Right forelimb (tissue), 1 donor: Measurements from ENCODE around the gene VCAM1.
A peak's percentile ranks its signal among the peaks of the same experiment; 100 is the strongest.

Source experiments
- DNase-seq: peaks from one replicate; pipeline ENCODE4 v3.0.0-alpha.2; 2018

VCAM1 gene

DNA sequence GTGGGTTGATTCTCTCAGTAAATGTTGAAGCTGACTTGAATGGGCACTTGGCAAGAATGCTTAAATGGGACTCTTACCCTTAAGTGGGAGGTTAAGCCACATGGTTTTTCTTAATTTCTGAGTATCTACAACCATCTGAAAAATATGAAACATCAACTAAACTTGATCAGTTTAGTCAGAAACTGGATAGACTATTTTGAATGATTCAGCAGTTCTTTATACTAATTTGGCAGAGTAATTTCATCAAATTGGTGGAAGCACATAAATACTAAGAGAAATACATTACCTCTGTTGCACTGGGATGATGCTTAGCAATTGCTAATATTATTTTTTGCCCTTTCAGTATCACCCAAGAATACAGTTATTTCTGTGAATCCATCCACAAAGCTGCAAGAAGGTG lies 4.7 kb downstream of the VCAM1 start:
- no peak for DNase-seq

DNA sequence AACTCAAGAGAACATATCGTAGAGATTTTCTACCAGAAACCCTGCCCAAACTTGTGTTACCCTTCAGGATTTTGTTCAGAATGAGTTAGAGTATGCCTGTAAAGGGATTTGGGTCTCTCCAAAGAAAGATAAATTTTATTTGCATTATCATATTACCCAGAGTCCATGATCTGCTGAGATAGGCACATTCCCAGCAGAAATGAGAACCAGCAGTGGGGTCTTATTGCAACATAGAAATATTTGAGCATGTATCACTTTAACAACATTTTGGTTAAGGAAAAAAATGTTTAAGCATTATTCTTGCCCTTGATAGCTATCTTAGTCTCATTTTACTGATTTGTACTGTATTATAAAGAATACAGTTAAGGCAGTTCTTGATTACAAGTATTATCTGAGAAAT lies 10.6 kb downstream of the VCAM1 start:
- DNase-seq, result no peak

DNA sequence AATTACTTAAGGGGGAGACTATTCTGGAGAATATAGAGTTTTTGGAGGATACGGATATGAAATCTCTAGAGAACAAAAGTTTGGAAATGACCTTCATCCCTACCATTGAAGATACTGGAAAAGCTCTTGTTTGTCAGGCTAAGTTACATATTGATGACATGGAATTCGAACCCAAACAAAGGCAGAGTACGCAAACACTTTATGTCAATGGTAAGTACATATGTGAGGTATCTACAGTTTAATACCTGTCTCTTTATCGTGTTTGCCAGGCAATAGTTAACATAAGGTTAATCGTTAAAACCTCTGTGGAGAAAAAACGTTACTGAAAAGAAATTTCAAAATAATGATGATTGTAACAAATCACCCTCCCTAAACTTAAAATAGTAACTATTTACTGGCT lies 11.8 kb downstream of the VCAM1 start:
- no peak for DNase-seq

DNA sequence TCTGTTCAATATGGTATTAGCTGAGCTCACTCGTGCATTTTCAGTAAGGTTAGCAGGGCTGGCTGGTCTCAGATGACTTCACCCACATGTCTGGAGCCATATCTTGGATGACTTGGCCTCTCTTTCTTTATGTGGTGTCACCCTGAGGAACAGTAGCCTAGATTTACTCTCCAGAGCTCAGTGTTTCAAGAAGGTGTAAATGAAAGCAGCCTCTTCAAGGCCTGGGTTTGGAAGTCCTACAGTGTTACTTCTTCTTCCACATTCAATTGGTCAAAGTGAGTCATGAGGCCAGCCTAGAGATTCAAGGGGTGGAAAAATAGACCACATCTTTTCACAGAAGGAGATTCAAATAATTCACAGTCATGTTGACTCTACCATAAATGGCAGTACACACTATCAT lies 12.2 kb downstream of the VCAM1 start:
- no peak for DNase-seq

DNA sequence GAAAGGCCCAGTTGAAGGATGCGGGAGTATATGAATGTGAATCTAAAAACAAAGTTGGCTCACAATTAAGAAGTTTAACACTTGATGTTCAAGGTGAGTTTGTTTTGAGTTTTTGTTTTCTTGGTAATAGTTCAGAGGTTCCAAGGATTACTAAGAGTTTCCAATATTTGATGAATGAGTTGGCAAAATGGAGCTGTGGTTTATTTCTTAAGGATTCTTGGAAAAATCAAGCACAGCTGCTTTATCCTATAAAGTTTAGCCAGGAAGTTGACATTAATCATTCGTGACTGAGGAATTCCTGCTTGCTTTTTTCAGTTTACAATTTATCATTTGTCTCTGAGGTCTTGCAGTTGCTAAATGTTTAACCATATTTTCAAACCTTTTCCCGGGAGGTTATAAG lies 15.1 kb downstream of the VCAM1 start:
- DNase-seq, result no peak

DNA sequence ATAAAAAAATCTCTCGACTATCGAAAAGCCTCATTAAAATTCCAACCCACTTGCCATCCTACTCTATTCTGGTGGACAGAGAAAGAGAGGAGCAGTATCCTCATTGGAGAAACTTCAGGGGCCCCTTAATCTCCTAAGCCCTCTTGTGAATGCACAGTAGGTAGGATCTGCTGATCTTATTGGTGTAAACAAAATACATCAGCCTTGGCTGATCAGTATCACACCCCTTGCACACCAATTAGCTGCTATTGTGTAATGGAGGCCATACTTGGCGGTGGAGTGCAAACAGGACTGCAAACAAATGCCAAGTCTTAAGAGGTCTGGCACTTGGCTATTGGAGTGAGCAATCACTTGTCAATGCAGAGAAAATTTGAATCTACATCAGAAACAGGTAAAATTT lies 15.7 kb downstream of the VCAM1 start:
- DNase-seq, result no peak

DNA sequence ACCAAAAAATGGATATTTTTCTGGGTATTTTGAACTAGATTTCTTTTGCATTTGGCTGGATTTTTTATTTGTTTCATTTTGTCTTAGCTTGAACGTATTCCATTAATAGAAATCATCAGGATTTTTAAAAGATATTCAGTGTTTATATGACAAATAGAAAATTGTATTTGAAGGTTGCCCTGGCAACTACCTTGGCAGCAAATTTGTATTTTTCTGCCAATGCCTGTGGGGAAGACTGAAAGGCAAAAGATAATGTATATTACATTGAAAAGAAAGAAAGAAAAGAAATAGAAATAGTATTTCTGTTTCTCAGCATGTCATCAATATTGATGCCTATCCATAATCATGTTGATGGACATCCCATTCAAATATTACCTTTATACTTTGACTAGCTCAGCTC lies 16.8 kb downstream of the VCAM1 start:
- DNase-seq, result peak; percentile 53

DNA sequence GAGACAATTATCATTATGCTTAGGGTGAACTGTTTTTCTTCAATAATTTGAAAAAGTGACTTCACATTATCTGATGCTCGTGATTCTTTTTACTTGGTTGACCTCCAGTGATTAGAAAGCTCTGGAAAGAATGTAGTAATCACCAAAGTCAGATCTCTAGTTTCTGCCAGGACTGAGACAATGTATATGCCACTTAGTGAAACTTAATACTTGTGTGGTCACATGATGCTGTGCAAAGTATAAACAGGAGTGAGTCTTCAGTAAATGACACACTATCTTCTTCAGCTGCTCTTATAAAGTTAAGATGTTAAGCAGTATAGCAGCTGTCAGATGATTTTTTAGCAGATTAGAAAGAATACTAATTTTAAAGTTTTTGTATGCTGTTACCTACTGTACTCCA lies 17.2 kb downstream of the VCAM1 start:
- no peak for DNase-seq

DNA sequence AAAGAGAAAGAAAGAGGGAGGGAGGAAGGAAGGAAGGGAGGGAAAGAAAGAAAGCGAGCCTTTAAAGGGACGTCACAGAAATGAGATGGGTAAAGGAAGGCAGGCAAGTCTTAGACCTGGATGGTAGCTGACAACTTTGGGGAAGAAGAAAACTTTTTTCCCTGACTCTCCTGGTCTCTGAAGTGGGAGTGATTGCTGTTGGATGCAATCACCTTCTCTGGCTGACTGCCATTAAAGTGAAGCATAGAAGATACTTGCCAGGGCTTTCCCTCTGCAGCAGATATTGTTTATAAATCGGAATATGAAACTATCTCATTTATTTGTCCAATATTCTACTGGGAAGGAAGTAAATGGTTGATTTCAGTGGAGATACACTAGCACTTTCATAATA lies 27.0 kb downstream of the VCAM1 start:
- no peak for DNase-seq

DNA sequence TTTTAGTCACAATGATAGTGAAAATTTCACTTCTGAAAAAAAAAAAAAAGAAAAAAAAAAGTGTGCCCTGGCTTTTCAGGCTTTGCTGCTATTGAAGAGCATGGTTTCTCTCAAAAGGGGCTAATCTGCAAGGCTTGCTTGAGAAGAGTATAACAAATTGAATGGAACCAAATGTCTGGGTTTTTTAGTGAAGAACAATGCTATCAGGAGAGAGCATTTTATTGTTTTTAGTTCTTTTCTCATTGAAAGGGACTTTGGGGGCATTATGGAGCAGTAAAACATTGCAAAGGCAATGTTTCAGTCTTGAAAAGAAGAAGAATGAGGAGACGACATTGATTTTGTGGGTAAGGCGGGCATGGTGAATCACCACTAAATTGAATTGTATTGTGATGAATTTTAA lies 28.2 kb downstream of the VCAM1 start:
- no peak for DNase-seq

DNA sequence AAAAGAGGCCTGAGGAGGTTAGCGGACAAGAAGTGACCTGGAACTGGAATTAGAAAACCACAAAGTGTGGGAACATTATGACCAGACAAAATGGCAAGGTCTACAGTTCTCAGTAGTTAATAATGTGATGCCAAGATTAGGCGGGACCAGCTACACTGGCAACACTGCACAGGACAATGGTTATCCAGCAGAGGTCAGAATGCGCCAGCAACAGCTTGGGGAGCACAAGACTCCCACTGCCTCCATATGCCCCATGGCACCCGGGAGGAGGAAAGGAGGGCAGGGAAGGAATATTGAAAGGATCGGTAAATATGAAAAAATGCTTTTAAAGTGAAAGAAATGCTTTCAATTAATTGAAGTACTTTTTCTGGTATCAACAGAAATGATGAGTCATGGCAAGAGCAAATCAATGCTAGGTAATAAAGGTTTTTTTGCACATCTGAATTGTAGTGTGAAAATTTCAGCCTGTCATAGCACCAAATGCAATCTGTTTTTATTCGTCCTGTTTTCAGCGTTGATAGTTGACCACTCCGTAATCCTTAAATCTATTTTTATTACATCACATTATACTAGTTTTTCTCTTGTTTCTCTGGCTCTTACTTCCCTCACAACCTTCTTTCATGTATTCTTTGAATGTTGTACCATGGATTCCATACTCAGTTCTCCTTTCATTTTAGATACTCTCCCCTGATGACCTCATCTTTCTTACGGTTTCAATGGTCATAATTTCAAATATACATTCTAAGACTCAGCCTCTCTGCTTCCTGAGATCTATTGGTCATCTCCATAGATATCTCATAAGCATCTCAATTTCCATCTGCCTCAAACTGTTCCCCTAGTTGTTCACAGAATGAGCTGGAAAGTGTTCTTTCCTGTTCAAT lies 30.7 kb downstream of the VCAM1 start:
- DNase-seq, result no peak

DNA sequence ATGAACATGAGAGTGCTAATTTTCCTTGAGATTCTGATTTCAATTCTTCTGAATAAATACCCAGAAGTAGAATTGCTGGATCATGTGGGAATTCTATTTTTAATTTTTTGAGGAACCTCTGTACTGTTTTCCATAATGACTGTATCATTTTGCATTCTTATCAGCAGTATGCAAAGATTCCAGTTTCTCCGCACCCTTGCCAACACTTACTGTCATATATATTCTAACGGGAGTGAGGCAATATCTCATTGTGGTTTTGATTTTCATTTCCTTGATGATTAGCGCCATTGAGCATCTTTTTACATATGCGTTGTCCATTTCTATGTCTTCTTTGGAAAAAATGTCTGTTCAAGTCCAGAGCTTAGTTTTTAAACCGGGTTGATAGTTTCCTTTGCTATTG lies 33.2 kb downstream of the VCAM1 start:
- DNase-seq, result no peak

DNA sequence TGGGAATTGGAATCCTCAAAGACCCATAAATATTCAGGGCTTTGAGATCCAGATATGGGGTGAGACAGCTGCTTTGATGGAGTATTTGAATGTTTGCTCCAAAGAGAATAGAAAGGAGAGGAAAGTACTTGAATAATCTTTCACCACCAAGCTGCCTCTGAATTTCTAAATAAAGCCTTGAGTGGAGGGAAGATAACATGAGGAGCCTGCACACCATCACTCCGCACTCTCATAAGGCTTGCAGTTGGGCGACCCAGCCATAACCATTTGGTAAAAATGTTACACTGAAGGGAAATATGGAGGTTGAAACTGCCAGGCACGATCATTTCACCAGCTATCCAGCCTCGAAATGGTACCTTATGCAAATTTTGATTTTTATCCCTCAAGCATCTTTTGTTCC lies 38.4 kb downstream of the VCAM1 start:
- no peak for DNase-seq

DNA sequence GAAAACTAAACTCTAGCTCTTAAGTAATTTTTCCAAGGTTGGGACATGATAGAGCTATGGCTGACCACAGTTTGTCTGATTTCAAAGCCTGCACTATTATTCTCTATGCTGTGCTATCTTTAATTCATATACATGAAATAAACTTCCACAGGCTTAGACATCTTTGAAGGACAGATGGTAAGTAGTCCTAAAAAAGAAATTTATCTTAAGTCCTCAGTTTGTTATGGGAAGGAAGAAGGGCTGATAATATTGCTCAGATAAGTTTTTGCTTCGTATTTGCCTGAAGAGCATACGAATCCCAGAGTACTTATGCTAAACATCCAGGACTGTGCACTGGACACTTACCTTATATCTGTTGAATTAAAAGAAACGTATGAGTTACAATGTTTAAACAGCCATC lies 39.6 kb downstream of the VCAM1 start:
- DNase-seq, result no peak

DNA sequence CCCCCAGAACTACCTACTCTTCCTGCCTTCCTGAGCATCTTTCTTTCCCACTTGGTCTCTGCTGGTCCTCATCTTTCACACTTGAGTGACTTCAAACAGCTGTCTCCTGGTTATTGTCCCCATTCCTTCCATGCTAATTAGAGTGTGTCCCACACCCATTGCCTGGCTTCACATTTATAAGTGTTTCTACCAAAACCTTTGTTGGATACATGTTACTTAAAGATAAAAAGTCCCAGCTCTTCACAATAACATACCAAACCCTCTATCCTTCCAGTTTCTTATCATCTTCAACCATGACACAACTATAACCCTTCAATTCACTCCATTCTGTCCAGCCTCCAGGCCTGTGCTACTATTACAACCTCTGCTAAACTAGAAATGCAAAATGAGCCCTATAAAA lies 41.0 kb downstream of the VCAM1 start:
- DNase-seq, result no peak

DNA sequence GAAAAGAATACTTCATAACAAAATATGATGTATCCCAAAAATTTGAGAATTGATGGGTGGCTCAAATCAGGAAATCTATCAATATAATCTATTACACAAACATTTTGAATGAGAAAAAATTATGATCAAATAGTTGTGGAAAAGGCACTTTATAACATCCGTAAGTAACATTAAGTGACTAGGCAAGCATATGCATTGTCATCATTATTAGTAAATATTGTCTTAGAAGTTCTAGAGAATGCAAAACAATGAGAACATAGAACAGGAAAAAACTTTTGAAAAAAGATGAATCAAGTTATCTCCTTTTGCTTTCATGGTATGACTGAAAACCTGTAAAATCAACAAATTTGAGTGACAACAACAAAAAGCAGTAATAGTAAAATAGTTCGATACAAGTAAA lies 42.9 kb downstream of the VCAM1 start:
- DNase-seq, result no peak

DNA sequence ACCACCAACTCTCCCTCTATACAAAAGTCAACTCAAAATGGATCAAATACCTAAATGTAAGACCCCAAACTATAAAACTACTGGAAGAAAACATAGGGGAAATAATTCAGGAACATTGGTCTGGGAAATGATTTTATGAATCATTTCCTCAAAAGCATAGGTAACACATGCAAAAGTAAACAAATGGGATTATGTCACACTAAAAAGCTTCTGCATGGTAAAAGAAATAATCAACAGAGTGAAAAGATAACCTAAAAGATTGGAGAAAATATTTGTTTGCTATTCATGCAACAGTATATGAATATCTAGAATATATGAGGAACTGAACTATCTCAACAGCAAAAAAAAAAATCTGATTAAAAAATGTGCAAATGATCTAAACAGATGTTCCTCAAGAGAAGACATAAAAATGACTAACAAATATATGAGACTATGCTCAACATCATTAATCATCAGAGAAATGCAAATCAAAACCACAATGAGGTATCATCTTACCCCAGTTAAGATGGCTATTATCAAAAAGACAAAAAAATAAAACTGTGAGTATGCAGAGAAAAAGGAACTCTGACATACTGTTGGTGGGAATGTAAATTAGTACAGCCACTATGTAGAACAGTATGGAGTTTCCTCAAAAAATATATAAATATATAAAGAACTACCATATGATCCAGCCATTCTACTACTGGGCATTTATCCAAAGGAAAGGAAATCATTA lies 47.8 kb downstream of the VCAM1 start:
- no peak for DNase-seq

DNA sequence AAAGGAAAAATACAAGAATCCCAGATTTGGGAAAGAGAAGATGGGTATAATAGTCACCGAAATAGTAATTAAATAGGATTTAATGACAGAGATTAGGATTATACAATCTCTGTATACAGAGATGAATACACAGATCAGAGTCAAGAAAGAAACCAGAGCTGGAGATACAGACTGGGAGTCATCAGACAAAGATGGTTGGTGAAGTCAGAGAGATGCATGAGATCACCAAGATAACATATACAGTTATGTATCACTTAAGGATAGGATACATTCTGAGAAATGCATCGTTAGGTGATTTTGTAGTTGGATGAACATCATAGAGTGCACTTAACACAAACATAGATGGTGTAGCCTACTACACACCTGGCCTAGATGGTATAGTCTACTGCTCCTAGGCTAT lies 49.8 kb downstream of the VCAM1 start:
- DNase-seq, result no peak

DNA sequence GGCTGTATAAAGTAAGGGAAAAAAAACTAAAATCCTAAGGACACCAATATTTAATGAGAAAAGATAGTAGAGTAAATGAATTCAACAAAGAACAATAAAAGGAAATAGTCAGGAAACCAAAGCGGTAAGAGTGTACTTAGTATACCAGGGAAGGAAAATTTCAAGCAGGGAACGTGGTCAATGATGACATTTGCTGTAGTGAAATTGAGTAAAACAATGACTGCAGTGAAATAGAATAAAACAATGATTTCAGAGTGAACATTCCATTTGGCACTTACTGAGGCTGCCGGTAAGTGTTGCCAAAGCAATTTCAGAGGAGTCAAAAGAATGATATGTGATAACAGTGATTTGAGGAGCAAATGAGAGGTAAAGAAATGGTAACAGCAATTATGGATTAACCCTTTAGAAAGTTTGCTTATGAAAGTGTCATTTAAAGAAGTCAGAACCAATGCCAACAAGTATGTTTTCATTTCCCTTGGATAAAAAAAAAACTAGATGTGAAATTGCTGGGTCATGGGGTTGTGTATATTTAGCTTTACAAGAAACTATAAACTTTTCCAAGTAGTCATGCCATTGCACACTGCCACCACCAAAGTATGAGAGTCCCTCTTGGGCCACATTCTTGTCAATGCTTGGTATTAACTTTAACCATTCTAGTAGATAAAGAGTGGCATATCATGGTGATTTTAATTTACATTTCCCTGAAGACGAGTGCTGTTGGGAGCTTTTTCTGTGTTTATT lies 50.5 kb downstream of the VCAM1 start:
- no peak for DNase-seq

DNA sequence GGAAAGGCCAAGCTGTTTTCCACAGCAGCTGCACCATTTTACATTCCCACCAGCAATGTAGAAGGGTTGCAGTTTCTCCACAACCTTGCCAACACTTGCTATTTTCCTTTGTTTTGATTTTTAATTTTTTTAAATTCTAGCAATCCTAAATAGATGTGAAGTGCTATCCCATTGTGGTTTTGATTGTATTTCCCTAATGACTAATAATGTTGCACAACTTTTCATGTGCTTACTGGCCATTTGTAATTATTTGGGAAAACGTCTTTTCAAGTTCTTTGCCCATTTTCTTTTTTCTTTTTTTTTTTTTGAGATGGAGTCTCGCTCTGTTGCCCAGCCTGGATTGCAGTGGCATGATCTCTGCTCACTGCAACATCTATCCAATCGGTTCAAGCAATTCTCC lies 53.9 kb downstream of the VCAM1 start:
- DNase-seq, result no peak

DNA sequence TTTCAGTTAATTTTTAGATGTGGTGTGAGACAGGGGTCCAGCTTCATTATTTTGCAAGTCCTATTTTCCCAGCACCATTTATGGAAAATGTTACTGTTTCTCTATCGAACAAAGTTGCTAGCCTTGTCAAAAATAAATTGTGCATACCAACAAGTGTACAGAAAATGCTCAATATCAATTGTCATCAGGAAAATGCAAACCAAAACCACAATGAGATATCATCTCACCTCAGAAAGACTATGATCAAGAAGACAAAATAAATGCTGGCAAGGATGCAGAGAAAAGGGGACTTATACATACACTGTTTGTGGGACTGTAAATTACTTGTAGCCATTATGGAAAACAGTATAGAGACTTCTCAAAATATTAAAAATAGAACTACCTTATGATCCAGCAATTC lies 54.8 kb downstream of the VCAM1 start:
- DNase-seq, result no peak

DNA sequence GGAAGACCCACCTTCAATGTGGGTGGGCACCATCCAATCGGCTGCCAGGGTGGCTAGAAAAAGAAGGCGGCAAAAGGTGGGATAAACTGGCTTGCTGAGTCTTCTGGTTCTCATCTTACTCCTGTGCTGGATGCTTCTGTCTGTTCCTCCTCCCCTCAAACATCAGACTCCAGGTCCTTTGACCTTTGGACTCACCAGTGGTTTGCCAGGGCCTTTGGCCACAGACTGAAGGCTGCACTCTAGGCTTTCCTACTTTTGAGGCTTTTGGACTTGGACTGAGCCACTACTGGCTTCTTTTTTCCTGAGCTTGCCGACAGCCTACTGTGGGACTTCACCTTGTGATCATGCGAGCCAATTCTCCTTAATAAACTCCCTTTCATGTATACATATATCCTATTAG lies 55.9 kb downstream of the VCAM1 start:
- no peak for DNase-seq

DNA sequence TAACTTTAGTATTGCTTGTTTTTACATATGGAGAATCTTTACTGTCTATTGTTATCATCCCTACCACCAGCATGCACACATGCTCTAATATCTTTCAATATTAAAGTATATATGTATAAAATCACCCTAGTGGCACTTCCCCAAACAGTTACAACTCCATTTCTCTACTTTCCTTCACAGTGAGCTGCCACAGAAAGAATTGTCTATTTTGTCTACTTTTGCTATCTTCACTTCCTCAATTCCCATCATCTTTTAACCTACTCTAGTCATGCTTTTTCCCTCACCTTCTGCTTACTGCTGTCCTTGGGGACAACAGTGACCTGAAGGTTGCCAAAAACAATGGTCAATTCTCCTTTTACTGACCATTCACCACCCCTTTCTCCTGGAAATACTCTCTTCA lies 59.2 kb downstream of the VCAM1 start:
- no peak for DNase-seq

DNA sequence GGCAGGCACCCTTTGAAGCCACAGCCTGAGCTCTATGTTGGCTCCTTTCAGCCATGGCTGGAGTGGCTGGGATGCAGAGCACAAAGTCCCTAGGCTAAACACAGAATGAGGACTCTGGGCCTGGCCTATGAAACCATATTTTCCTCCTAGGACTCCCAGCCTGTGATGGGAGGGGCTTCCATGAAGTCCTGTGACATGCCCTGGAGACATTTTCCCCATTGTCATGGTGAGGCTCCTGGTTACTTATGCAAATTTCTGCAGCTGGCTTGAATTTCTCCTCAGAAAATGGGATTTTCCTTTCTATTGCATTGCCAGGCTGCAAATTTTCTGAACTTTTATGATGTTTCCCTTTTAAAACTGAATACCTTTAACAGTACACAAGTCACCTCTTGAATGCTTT lies 61.3 kb downstream of the VCAM1 start:
- DNase-seq, result no peak
